ENCODE measurements around the gene USP54.
A peak's percentile ranks its signal among the peaks of the same experiment; 100 is the strongest.
"Not testable (repeated sequence)": the region's sequence is repeated elsewhere in the genome, so short reads cannot be mapped to it uniquely, and the experiment has no call there.

USP54 gene

GRCh38 chr10:73590881-73591799 is at the start of gene USP54:
Gene USP54 (minus strand): TSS chr10:73591342. CDS start chr10:73575658, 15,684 bp downstream.
- no peak for DNase-seq

- DNase-seq, result no peak
These were observed 48.1 kb upstream of the USP54 start for GRCh38 chr10:73639286-73639685.

- no peak for DNase-seq
These were observed 44.6 kb upstream of the USP54 start for GRCh38 chr10:73635781-73636180.

GRCh38 chr10:73634421-73634820 is 43.3 kb upstream of the USP54 start:
- no peak for DNase-seq

GRCh38 chr10:73629165-73629564 is 38.0 kb upstream of the USP54 start:
- DNase-seq, result no peak

GRCh38 chr10:73628405-73628804 is 37.3 kb upstream of the USP54 start:
- no peak for DNase-seq

- no peak for DNase-seq
These were observed 36.2 kb upstream of the USP54 start for GRCh38 chr10:73627300-73627699.

- peak; percentile 93 for DNase-seq
These were observed 35.0 kb upstream of the USP54 start for GRCh38 chr10:73625884-73626752.

GRCh38 chr10:73625004-73625883 is 34.1 kb upstream of the USP54 start:
- no peak for DNase-seq

GRCh38 chr10:73623056-73623455 is 31.9 kb upstream of the USP54 start:
- no peak for DNase-seq

- DNase-seq, result not testable (repeated sequence)
These were observed 29.8 kb upstream of the USP54 start for GRCh38 chr10:73620974-73621373.

- not testable (repeated sequence) for DNase-seq
These were observed 26.0 kb upstream of the USP54 start for GRCh38 chr10:73617143-73617542.

- no peak for DNase-seq
These were observed 23.6 kb upstream of the USP54 start for GRCh38 chr10:73614720-73615119.

- DNase-seq, result no peak
These were observed 18.0 kb upstream of the USP54 start for GRCh38 chr10:73609116-73609515.

- no peak for DNase-seq
These were observed 10.4 kb upstream of the USP54 start for GRCh38 chr10:73601486-73601921.

GRCh38 chr10:73597346-73597745 is 6.2 kb upstream of the USP54 start:
- DNase-seq, result no peak

- no peak for DNase-seq
These were observed 2.7 kb upstream of the USP54 start for GRCh38 chr10:73593812-73594211.

- no peak for DNase-seq
These were observed 2.0 kb upstream of the USP54 start for GRCh38 chr10:73593110-73593509.

- no peak for DNase-seq
These were observed 975 bp upstream of the USP54 start for GRCh38 chr10:73591935-73592699.

GRCh38 chr10:73589563-73590126 is 1.5 kb downstream of the USP54 start:
- no peak for DNase-seq

GRCh38 chr10:73588656-73589055 is 2.5 kb downstream of the USP54 start:
- DNase-seq, result no peak

Measured in stimulated activated naive CD4-positive, alpha-beta T cell treated with Interleukin-2 at 50 U/mL for 16 hours (primary cell).